Measurements from ENCODE around the gene ONECUT3. TPM values are rescaled to one million over a fixed set of nuclear protein-coding genes. Genes with fewer than 3 reads are reported as not detected.

Gene ONECUT3
- total RNA-seq, 1 donor from 2014 or later: 1.0 TPM

GRCh38 chr19:1810439-1811160 is 57.3 kb downstream of the ONECUT3 start:
- no peak overlapping the region for H3K27ac Mint-ChIP-seq (ENCODE audit: unreplicated experiment)
- TF ChIP-seq CTCF (conservative IDR thresholded peaks at IDR 0.05): no peak
- peaks cover 11% of the 10 kb centered on the region for H3K4me1 Mint-ChIP-seq
- H3K9me3 Mint-ChIP-seq: no peaks in the 10 kb centered on the region
- H3K36me3 Mint-ChIP-seq (ENCODE audit: low read depth): no peaks in the 10 kb centered on the region
- no peak for DNase-seq (ENCODE audit: low read depth, low spot score)
- H3K27me3 Mint-ChIP-seq (ENCODE audit: low read depth): peaks cover 15% of the 10 kb centered on the region
- H3K4me3 Mint-ChIP-seq: peak overlapping the region; percentile 51

DNA sequence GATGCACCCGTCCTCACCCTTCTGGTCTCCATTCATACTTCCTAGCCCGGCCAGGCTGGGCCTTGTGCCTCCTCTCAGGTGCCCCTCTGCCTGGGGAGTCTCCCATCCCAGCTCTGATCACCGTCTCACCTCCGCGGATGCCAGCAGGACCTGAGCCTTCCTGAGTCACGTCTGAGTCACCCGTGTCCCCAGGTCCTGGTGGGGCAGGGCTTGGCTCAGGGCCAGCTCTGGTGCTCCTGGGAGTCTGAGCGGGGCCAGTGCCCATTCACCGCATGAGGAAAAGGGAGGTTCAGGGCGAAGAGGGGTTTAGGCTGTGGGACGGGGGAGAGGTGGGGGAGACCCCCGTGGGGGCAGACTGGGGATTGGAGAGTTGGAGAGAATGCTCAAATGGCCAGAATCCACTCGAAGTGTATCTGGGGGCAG is 58.2 kb downstream of the ONECUT3 start:
- no peaks in the 10 kb centered on the region for H3K36me3 Mint-ChIP-seq (ENCODE audit: low read depth)
- peak overlapping the region; percentile 51 for H3K4me3 Mint-ChIP-seq
- H3K27me3 Mint-ChIP-seq (ENCODE audit: low read depth): peaks cover 15% of the 10 kb centered on the region
- no peak overlapping the region for H3K27ac Mint-ChIP-seq (ENCODE audit: unreplicated experiment)
- H3K9me3 Mint-ChIP-seq: no peaks in the 10 kb centered on the region
- no peak for DNase-seq (ENCODE audit: low read depth, low spot score)
- H3K4me1 Mint-ChIP-seq: peaks cover 11% of the 10 kb centered on the region
- TF ChIP-seq CTCF (conservative IDR thresholded peaks at IDR 0.05): no peak

- no peaks in the 10 kb centered on the region for H3K36me3 Mint-ChIP-seq (ENCODE audit: low read depth)
- H3K9me3 Mint-ChIP-seq: no peaks in the 10 kb centered on the region
- DNase-seq (ENCODE audit: low read depth, low spot score): no peak
- H3K27ac Mint-ChIP-seq (ENCODE audit: unreplicated experiment): peak within 1 kb of the TSS; percentile 96
- H3K4me3 Mint-ChIP-seq: peak within 1 kb of the TSS; percentile 92
- H3K4me1 Mint-ChIP-seq: peaks cover 11% of the 10 kb centered on the region
- H3K27me3 Mint-ChIP-seq (ENCODE audit: low read depth): peaks cover 15% of the 10 kb centered on the region
- TF ChIP-seq CTCF (conservative IDR thresholded peaks at IDR 0.05): peak; percentile 25
Measured at GRCh38 chr19:1811942-1812425, 58.7 kb downstream of the ONECUT3 start, which contains the start of gene ATP8B3. Gene ATP8B3, minus strand, starts transcription at chr19:1812276. Its CDS starts 540 bp downstream, at chr19:1811736.

DNA sequence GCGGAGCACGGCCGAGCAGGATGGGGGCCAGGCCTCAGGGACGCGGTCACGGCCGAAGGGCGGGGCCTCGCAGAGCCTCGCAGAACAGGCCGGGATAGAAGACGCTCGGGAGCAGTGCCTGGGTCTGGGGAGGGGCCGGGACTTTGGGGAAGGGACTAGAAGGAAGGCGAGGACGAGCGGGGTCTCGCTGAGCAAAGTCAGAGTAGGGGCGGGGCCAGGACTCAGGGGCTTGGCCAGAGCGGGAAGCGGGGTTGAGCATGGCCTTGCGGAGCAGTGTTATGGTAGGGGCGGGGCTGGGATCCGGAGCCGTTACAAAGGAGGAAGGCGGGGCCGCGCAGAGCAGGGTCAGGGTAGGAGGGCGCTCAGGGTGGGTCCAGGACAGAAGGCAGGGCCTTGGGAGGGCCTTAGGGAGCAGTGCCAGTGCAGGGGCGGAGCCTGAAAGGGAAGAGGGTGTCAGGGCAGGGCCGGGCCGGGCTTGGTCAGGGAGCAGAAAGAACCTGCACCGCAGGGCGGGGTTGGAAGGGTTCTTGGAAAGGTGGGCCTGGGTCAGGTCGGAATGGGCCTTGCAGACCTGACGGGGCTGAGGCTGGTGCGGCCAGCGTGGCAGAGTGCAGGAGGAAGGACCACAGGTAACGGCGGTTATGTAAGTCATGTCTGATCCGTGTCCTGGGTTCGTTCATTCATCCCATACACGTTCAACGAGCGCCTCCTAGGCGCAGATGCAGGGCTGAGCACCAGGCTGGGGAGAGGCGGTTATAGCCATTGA is 59.3 kb downstream of the ONECUT3 start:
- H3K9me3 Mint-ChIP-seq: no peaks in the 10 kb centered on the region
- no peaks in the 10 kb centered on the region for H3K36me3 Mint-ChIP-seq (ENCODE audit: low read depth)

More for the DNA sequence above, 59.3 kb downstream of the ONECUT3 start:
- peak; percentile 67 for TF ChIP-seq CTCF (conservative IDR thresholded peaks at IDR 0.05)
- peaks cover 15% of the 10 kb centered on the region for H3K27me3 Mint-ChIP-seq (ENCODE audit: low read depth)
- H3K4me1 Mint-ChIP-seq: peaks cover 11% of the 10 kb centered on the region
- DNase-seq (ENCODE audit: low read depth, low spot score): peak; percentile 90
- H3K4me3 Mint-ChIP-seq: peak overlapping the region; percentile 92
- peak overlapping the region; percentile 96 for H3K27ac Mint-ChIP-seq (ENCODE audit: unreplicated experiment)

Data from neural crest cell (in vitro differentiated cells).